IMR-90 (cell line): Measurements from ENCODE around the gene FAM149B1.

Source experiments
- BHLHE40 ChIP-seq: fragments of 150-350 bp; IDR thresholded peaks from 2 replicates; pipeline ENCODE4 v1.6.1; 2016; ENCODE audit warnings: mild to moderate bottlenecking, low read depth, low read length
- CEBPB ChIP-seq: IDR thresholded peaks from 2 replicates; pipeline ENCODE4 v1.6.1; 2012; ENCODE audit warnings: low read depth, low read length, improper control_type of control experiment
- CHD1 ChIP-seq: IDR thresholded peaks from 2 replicates; pipeline ENCODE4 v1.6.1; 2012; ENCODE audit warnings: low read depth, low read length, improper control_type of control experiment
- CTCF ChIP-seq: conservative IDR thresholded peaks from 2 replicates; pipeline ENCODE4 v1.5.1; 2012; ENCODE audit warnings: mild to moderate bottlenecking, low read depth, low read length, improper control_type of control experiment
- FOS ChIP-seq: fragments of 150-350 bp; IDR thresholded peaks from 2 replicates; pipeline ENCODE4 v1.6.1; 2016; ENCODE audit warnings: low read depth, low read length
- MAZ ChIP-seq: IDR thresholded peaks from 2 replicates; pipeline ENCODE4 v1.6.1; 2012; ENCODE audit warnings: low read depth, mild to moderate bottlenecking, low read length, improper control_type of control experiment, moderate library complexity, borderline replicate concordance
- POLR2A ChIP-seq: IDR thresholded peaks from 2 replicates; pipeline ENCODE4 v1.6.1; 2012; ENCODE audit warnings: mild to moderate bottlenecking, low read depth, low read length
- RAD21 ChIP-seq: IDR thresholded peaks from 2 replicates; pipeline ENCODE4 v1.6.1; 2012; ENCODE audit warnings: low read length, improper control_type of control experiment
- RCOR1 ChIP-seq: IDR thresholded peaks from 2 replicates; pipeline ENCODE4 v1.6.1; 2012; ENCODE audit warnings: mild to moderate bottlenecking, low read length, improper control_type of control experiment; ENCODE audit not compliant: insufficient replicate concordance
- RFX5 ChIP-seq: IDR thresholded peaks from 2 replicates; pipeline ENCODE4 v1.8.0; 2012; ENCODE audit warnings: low read depth, mild to moderate bottlenecking, low read length, moderate library complexity
- USF2 ChIP-seq: fragments of 150-350 bp; IDR thresholded peaks from 2 replicates; pipeline ENCODE4 v1.6.1; 2017; ENCODE audit warnings: mild to moderate bottlenecking, antibody characterized with exemption, low read length, low read depth
- TF ChIP-seq, protein P1 (sequence below): fragments of 150-350 bp; IDR thresholded peaks from 2 replicates; pipeline ENCODE4 v1.6.1; 2016; ENCODE audit warnings: low read depth, mild to moderate bottlenecking, low read length, moderate library complexity, borderline replicate concordance

GRCh38 chr10:73264423-73264822, 96.5 kb downstream of the FAM149B1 start:
- TF ChIP-seq CTCF (no peak), POLR2A (no peak), RFX5 (no peak), RCOR1 (no peak), FOS (no peak), CHD1 (no peak), RAD21 (no peak), USF2 (no peak), BHLHE40 (no peak), MAZ (no peak), CEBPB (no peak)
- TF ChIP-seq, protein P1, sequence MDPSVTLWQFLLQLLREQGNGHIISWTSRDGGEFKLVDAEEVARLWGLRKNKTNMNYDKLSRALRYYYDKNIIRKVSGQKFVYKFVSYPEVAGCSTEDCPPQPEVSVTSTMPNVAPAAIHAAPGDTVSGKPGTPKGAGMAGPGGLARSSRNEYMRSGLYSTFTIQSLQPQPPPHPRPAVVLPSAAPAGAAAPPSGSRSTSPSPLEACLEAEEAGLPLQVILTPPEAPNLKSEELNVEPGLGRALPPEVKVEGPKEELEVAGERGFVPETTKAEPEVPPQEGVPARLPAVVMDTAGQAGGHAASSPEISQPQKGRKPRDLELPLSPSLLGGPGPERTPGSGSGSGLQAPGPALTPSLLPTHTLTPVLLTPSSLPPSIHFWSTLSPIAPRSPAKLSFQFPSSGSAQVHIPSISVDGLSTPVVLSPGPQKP: no peak
